Stimulated activated CD8-positive, alpha-beta memory T cell treated with anti-CD3 and anti-CD28 coated beads, Interleukin-2, amount 100 ng/mL, for 48 hours (primary cell): ENCODE results near the gene ST6GAL1.
"Not testable (repeated sequence)": the region's sequence is repeated elsewhere in the genome, so short reads cannot be mapped to it uniquely, and the experiment has no call there.

Experiments
- DNase-seq, 2 donors: peaks; one replicate each; pipeline ENCODE4 v3.0.0-alpha.2; 2020; ENCODE audit warnings: low read depth in 2 of 2

The ST6GAL1 gene

DNA sequence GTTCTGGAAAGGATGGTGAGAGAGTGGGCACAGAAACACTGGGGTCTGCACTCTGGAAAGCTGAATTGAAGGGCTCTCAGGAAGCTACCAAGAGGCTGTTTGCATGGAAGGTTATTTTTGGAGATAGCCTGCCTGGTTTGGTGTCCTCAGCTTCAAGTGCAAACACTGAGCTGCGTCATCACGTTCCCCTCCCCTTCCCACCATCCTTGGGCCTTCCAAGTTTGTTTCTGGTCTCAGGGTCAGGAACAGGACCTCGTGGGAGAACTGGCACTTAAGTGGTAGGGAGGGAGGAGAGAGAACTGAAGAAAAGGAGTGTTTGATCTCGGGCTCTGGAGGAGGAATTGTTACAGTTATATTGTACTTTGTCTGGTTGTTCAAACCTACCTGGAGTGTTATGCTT is 10.6 kb downstream of the ST6GAL1 start:
- DNase-seq, result no peak

GRCh38 chr3:186942168-186942567 is 11.8 kb downstream of the ST6GAL1 start:
- DNase-seq, result no peak

GRCh38 chr3:186945255-186945823 is 15.0 kb downstream of the ST6GAL1 start:
- no peak for DNase-seq

DNA sequence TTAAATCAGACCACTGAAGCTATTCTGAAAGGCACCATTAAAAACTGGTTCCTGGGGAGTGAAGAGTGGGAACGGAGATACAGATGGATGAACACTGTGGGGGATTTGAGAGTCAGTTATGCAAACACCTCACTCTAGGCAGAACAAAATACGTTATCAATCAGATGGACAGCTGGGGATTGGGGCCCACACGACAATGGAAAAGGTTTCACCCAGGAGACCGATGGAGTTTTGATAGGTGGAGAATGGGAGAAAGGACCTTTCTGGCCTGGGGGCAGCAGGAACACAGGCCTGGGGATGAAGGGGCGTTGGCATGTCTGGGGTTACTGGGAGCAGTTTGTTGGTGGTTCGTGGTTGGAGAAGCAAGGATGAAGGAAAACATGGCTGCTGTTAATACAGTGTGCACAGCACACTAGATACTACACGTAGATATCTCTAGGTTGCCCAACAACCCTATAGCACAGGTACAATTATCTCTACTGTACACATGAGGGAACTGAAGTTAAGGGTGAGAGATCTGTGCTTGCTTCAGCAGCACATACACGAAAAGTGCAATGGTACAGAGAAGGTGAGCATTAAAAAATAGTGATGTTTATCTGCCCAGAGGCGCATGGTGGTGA is 16.5 kb downstream of the ST6GAL1 start:
- no peak for DNase-seq

DNA sequence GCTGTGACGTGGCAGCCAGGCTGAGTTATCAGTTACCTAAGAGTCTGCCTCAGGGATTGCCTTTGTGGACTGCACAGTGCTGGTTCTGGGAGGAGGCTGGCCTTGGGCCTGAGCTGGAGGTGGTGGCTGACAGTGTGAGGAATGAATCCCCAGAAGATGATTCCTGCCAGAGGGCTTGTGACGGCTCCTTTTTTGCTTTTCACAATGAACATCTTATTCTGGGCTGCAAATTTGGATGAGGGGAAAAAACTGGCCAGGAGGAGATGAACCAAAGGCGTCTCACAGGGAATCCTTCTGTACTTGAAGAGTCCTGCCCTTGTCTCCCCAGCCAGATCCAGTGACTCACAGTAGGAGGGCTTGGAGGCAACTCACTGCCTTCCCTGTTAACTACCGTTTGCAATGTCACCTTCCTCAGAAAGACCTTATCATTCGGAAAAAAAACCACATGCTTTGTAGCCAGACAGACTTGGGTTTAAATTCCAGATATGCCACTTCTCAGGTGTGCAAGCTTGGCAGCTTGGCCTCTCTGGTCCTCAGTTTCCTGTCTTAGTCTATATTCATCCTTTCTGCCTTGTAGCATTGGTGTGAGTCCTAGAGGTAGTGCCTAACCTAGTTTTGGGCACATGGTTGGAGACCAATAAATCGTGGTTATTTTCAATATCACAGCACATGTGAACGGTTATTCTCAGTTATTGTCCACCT is 19.1 kb downstream of the ST6GAL1 start:
- no peak for DNase-seq

- no peak for DNase-seq
Measured at GRCh38 chr3:186950402-186951093, 20.2 kb downstream of the ST6GAL1 start.

GRCh38 chr3:186951640-186952552 is 21.6 kb downstream of the ST6GAL1 start:
- DNase-seq, result no peak

DNA sequence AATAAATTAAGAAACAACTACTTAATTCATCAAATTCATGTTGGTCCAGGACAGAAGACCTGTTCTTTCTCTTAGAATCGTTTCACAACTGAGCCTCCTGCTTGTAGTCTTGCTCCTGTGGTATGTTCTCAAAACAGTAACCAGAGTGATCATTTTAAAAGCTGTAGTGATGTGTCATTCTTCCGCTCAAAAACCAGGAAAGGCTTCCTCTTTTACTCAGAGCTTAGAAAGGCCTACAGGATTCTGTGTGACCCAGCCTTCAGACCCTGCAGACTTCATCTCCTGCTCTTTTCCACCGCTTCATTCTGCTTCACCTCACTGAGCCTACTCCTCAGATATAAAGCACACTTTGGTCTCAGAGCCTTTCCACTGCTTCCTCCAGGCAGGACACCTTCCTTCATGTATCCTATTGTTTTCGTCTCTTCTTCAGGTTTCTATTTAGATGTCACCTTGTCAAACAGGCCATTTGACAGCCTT is 22.7 kb downstream of the ST6GAL1 start:
- DNase-seq, result no peak

DNA sequence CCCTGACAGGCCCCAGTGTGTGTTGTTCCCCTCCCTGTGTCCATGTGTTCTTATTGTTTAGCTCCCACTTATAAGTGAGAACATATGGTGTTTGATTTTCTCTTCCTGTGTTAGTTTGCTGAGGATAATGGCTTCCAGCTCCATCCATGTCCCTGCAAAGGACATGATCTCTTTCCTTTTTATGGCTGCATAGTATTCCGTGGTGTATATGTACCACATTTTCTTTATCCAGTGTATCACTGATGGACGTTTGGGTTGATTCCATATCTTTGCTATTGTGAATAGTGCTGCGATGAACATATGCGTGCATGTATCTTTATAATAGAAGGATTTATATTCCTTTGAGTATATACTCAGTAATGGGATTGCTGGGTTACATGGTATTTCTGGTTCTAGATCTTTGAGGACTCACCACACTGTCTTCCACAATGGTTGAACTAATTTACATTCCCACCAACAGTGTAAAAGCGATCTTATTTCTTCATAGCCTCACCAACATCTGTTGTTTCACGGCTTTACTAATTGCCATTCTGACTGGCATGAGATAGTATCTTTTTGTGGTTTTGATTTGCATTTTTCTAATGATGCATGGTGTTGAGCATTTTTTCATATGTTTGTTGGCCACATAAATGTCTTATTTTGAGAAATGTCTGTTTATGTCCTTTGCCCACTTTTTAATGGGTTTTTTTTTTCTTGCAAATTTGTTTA is 23.8 kb downstream of the ST6GAL1 start:
- DNase-seq, result not testable (repeated sequence)

GRCh38 chr3:186955898-186956696 is 25.8 kb downstream of the ST6GAL1 start:
- DNase-seq, result no peak

DNA sequence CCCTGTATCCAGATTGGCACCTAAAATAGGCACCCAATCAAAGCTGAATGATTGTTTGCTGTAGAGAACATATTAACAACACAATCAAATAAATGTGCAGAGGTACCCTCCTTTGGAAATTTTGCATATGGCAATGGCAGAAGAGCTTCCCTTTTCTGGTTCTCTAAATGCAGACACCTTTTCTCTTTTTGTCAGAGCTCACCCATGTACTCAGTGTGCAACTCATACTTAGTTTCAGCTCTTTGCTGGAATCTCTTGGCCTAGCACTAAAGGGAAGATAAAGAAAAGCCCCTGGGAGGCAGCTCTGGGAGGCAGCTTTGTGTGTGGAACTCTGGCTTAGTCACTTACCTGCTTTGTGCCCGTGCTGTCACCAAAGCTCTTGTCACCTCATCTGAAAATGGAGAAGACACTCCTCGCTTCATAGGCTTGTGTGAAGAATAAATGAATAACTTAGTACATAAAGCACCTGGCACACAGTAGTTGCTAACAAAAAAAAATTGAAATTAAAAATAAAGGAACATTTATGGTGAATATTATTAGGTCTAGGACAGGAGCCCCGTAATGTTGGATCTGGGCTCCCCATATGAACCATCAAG is 28.8 kb downstream of the ST6GAL1 start:
- DNase-seq, result no peak

GRCh38 chr3:186960347-186960746 is 30.0 kb downstream of the ST6GAL1 start:
- DNase-seq, result no peak

GRCh38 chr3:186962445-186962844 is 32.1 kb downstream of the ST6GAL1 start:
- DNase-seq, result no peak

DNA sequence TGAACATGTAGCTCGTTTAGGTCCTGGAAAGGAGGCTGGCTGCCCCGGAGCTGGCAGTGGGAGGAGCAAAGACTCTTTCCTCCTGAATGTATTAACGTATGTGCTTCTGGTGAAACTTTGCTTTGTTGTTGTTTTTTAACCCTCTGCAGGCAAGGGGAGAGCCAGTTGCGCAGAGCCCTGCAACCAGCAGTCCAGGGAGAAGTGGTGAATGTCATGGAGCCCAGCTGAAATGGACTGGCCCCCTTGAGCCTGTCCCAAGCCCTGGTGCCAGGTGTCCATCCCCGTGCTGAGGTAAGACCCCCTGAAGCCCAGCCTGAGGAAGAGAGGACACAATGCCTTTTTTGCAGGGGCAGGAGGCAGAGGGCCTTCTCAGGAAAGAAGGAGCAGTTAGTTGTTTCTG is 33.3 kb downstream of the ST6GAL1 start:
- DNase-seq, result no peak

DNA sequence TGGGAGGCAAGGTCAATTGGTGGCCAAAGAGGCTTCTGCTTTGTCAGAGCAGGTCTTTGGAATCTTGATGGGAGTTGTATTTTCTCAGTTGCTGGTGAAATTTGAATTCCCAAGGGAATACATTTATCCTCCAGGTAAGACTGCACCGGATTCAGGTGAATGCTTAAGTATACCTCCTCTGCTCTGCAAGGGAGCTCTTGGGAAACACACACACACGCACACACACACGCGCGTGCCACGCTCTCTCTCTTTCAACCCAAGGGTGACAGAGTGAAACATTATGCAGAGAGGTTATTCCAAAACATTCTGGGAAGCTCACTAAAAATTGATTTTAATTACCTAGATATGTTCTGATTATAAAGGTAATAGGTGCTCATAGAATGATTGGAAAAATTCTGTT is 33.7 kb downstream of the ST6GAL1 start:
- DNase-seq, result no peak

DNA sequence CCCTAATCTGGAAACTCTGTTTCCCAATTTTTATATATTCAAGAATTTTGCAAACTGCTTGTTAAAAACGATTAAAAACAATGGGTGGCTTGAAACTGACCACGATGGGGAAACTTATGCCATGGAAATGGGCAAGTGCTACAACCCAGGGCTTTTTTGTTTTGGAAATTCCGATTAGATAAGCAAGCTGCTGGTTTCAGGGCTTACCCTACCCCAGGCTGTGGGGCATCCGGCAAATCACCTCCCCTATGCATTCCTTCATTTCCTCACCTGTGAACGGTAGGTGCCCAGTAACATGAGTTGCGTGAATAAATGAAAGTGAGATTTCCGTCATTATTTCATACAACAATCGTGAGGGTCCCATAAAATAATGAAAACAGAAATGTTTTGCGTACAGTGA is 34.3 kb downstream of the ST6GAL1 start:
- no peak for DNase-seq

GRCh38 chr3:186965141-186965879 is 35.0 kb downstream of the ST6GAL1 start:
- DNase-seq, result no peak

DNA sequence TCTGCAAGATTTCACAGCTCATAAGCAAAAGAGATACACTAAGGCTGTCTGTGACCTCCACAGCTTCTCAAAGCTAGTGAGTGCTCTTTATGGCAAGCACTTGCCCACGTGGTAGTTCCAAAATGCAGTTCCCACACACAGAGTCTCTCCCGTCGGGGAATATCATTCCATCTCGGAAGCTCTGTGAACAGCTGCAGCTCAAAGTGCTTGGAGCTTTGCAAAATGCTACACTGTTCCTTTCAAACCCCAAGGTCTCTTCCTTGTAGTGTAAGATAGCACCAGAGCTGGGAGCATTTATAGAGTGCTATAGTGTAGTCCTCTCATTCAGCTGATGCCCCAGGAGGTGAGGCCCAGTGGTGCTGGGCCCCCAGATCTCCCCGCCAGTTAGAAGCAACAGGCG is 36.1 kb downstream of the ST6GAL1 start:
- DNase-seq, result no peak

GRCh38 chr3:186967236-186967635 is 36.9 kb downstream of the ST6GAL1 start:
- not testable (repeated sequence) for DNase-seq
